Parathyroid adenoma (tissue), 2 donors: Measurements from ENCODE around the gene PBX2.

Source experiments
- H2AFZ ChIP-seq: fragments of 300-600 bp; sonication (generic); one replicate; pipeline ENCODE4 v1.7.0; 2017; ENCODE audit warnings: antibody characterized with exemption, mild to moderate bottlenecking
- H3K27ac ChIP-seq: fragments of 300-600 bp; sonication (generic); one replicate; pipeline ENCODE4 v1.7.0; 2017
- H3K27me3 ChIP-seq: fragments of 300-600 bp; sonication (generic); one replicate; pipeline ENCODE4 v1.7.0; 2017; ENCODE audit warnings: low read length; ENCODE audit not compliant: control insufficient read depth, insufficient read depth
- H3K36me3 ChIP-seq: fragments of 300-600 bp; sonication (generic); one replicate; pipeline ENCODE4 v1.7.0; 2017; ENCODE audit warnings: low read length; ENCODE audit not compliant: control insufficient read depth, insufficient read depth
- H3K4me1 ChIP-seq: fragments of 300-600 bp; sonication (generic); one replicate; pipeline ENCODE4 v1.7.0; 2017; ENCODE audit warnings: control low read depth
- H3K4me2 ChIP-seq: fragments of 300-600 bp; sonication (generic); one replicate; pipeline ENCODE4 v1.7.0; 2017; ENCODE audit warnings: low read length
- H3K4me3 ChIP-seq: fragments of 300-600 bp; sonication (generic); one replicate; pipeline ENCODE4 v1.7.0; 2017; ENCODE audit warnings: low read depth, low read length
- H3K79me2 ChIP-seq: fragments of 300-600 bp; sonication (generic); one replicate; pipeline ENCODE4 v1.7.0; 2017; ENCODE audit warnings: control low read depth
- H3K9ac ChIP-seq: fragments of 300-600 bp; sonication (generic); one replicate; pipeline ENCODE4 v1.7.0; 2017; ENCODE audit warnings: mild to moderate bottlenecking
- H3K9me3 ChIP-seq: fragments of 300-600 bp; sonication (generic); one replicate; pipeline ENCODE4 v1.7.0; 2017; ENCODE audit warnings: low read length; ENCODE audit not compliant: control insufficient read depth
- TF ChIP-seq, protein P1 (sequence below): fragments of 300-600 bp; sonication (generic); IDR thresholded peaks from one replicate; pipeline ENCODE4 v1.7.0; 2017; ENCODE audit warnings: antibody characterized with exemption, mild to moderate bottlenecking
- donor health status: primary hyperparathyroidism.

PBX2 gene

DNA sequence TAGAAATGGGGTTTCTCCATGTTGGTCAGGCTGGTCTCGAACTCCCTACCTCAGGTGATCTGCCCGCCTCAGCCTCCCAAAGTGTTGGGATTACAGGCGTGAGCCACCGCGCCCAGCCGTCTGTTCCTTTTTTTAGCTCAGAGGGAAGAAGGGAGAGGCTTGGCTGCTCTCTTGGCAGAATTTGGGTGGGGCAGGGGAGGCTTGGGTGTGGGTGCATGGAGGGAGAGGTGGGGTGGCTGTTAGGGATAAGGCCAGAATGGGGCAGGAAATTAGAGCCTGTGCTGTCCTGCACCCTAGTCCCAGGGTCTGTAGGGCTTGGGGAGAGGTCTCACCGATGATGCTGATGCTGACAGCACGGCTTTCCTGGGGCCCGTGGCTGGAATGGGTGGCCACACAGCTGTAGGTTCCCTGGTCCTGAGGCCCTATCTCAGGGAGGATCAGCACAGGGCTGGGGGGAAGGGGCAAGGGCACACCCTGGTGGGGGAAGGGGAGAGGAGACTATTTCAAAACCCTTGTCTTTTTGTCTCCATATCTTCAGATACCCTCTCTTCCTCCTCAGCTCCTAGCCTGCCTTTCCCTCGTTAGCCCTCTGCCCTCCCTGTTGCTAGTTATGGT is 8.0 kb downstream of the PBX2 start:
- TF ChIP-seq, protein P1, sequence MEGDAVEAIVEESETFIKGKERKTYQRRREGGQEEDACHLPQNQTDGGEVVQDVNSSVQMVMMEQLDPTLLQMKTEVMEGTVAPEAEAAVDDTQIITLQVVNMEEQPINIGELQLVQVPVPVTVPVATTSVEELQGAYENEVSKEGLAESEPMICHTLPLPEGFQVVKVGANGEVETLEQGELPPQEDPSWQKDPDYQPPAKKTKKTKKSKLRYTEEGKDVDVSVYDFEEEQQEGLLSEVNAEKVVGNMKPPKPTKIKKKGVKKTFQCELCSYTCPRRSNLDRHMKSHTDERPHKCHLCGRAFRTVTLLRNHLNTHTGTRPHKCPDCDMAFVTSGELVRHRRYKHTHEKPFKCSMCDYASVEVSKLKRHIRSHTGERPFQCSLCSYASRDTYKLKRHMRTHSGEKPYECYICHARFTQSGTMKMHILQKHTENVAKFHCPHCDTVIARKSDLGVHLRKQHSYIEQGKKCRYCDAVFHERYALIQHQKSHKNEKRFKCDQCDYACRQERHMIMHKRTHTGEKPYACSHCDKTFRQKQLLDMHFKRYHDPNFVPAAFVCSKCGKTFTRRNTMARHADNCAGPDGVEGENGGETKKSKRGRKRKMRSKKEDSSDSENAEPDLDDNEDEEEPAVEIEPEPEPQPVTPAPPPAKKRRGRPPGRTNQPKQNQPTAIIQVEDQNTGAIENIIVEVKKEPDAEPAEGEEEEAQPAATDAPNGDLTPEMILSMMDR = no peak
- Histone ChIP-seq H3K4me3 (no peak overlapping the region), H3K79me2 (peaks cover 3% of the 10 kb centered on the region), H3K4me2 (no peak overlapping the region), H2AFZ (no peak overlapping the region), H3K27ac (no peak overlapping the region), H3K27me3 (no peaks in the 10 kb centered on the region), H3K9me3 (no peaks in the 10 kb centered on the region), H3K9ac (no peak overlapping the region), H3K36me3 (no peaks in the 10 kb centered on the region), H3K4me1 (peaks cover 1% of the 10 kb centered on the region)

DNA sequence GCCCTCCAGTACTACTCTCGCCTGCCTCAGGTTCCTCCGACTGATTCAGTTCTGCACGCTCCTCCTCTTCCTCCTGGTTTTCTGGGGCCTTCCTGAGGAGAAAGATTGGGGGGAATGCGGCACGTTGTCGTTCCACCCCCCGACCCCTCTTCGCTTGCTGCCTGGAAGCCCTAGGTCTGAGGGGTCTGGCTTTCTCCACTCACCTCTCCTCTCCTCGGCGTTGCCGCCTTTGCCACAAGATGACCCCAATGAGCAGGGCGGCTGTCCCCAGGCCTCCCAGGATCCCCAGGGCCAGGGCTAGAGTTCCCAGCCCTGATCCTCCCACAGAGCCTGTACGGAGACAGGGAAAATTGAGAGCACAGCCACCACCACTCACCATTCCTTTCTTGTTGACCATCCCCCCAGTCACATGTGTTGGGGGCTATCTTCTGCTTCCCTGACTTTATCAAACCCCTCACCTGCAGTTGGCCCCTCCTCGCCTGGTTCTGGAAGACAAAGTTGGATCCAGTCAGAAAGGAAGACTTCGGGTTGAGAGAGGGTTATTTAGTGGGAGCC is 8.8 kb downstream of the PBX2 start:
- Histone ChIP-seq H3K79me2 (peaks cover 3% of the 10 kb centered on the region), H3K9me3 (no peaks in the 10 kb centered on the region), H3K9ac (no peak overlapping the region), H3K36me3 (no peaks in the 10 kb centered on the region), H3K4me2 (no peak overlapping the region), H3K4me3 (no peak overlapping the region), H3K4me1 (peaks cover 9% of the 10 kb centered on the region), H3K27ac (no peak overlapping the region), H2AFZ (no peak overlapping the region), H3K27me3 (no peaks in the 10 kb centered on the region)
- TF ChIP-seq, protein P1 = no peak

DNA sequence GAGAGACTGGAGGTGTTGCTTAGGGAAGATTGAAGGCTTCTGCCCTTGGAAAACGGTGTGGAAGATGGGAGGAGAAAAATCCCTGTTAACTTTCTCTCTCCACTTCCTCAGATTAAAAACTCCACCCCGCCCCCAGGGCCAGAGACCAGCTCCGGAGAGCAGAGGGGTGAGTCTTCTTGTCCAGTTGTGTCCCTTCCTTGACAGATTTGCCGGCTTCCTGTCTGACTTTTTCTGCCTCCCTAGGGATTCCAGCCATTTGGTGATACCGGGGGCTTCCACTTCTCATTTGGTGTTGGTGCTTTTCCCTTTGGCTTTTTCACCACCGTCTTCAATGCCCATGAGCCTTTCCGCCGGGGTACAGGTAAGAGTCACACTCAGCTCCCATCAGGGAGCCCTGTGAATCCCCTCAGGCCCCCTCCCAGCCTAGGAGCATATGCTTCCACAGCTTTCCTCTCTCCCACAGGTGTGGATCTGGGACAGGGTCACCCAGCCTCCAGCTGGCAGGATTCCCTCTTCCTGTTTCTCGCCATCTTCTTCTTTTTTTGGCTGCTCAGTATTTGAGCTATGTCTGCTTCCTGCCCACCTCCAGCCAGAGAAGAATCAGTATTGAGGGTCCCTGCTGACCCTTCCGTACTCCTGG is 10.1 kb downstream of the PBX2 start:
- no peak overlapping the region for H3K9ac ChIP-seq
- no peak overlapping the region for H3K27ac ChIP-seq

DNA sequence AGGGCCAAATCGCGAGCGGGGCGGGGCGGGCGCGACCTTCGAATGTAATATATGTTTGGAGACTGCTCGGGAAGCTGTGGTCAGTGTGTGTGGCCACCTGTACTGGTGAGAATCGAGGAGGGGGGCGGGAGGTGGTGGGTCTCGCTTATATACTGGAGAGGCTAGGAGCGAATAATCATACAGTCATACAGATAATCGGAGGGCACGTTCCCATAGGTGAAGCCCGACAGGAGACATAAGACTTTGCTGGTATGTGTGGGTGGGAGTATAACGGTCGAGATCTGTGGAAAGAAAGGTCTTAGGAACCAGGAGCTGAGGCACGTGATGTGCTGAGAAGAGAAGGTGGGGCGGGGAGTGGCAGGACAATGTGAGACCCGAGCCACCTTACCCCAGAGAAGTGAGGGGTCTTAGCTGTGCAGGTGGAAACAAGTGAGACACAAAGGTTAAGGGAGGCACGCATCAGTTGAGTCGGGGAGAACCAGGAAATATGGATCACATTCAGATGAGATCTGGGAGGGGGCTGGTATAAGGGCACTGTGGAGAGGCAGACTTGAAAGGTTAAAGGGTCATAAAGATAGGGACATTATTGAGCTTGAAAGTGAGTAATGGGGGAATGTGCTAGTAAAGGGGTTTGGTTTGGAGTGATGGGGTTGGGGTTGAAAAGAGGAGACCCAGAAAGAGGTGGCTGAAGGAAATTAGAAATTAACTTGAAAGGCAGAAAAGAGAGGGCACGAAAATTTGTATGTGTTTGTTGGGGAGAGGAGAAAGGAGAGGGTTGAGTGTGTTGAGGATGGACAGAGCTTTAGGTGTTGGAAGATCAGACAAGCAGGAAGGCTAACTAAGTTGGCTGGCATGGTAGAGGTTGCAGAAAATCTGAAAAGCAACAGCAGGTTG is 11.2 kb downstream of the PBX2 start:
- Histone ChIP-seq H3K79me2 (peaks cover 9% of the 10 kb centered on the region), H3K4me3 (peak overlapping the region; percentile 89), H2AFZ (peak overlapping the region; percentile 89), H3K4me2 (peak overlapping the region; percentile 91), H3K4me1 (peaks cover 9% of the 10 kb centered on the region), H3K9ac (peak overlapping the region; percentile 47), H3K27ac (peak overlapping the region; percentile 98), H3K9me3 (no peaks in the 10 kb centered on the region), H3K27me3 (no peaks in the 10 kb centered on the region), H3K36me3 (no peaks in the 10 kb centered on the region)
- TF ChIP-seq, protein P1 = no peak

More for the DNA sequence above, 10.1 kb downstream of the PBX2 start:
- Histone ChIP-seq H3K27me3 (no peaks in the 10 kb centered on the region), H3K36me3 (no peaks in the 10 kb centered on the region), H3K9me3 (no peaks in the 10 kb centered on the region), H3K79me2 (peaks cover 9% of the 10 kb centered on the region), H3K4me2 (no peak overlapping the region), H3K4me3 (no peak overlapping the region), H3K4me1 (peaks cover 9% of the 10 kb centered on the region), H2AFZ (no peak overlapping the region)
- TF ChIP-seq, protein P1 = no peak
